ENCODE data around the gene AGBL2. TPM values are rescaled to one million over a fixed set of nuclear protein-coding genes. Genes with fewer than 3 reads are reported as not detected.

Gene AGBL2
- total and polyA plus RNA-seq, 4 donors = 0.36 to 3.6 (median 2.4) TPM

- Histone ChIP-seq H3K27me3 (ENCODE audit: control insufficient read depth in 4 of 4, insufficient read depth in 4 of 4, low read length in 3 of 4) (no peaks in the 10 kb centered on the region), H3K9me3 (ENCODE audit: control insufficient read depth in 4 of 4, low read length in 3 of 4) (no peaks in the 10 kb centered on the region), H3K9ac (ENCODE audit: low read depth in 1 of 2, low read length in 2 of 2) (no peak overlapping the region), H3K36me3 (ENCODE audit: control insufficient read depth in 4 of 4, insufficient read depth in 3 of 4, low read depth in 1 of 4, low read length in 3 of 4) (no peaks in the 10 kb centered on the region), H3K4me1 (ENCODE audit: control insufficient read depth in 4 of 4, insufficient read depth in 4 of 4, low read length in 3 of 4) (no peaks in the 10 kb centered on the region), H3K4me3 (ENCODE audit: low read depth in 1 of 3, low read length in 3 of 3) (no peak overlapping the region), H3K27ac (ENCODE audit: low read depth in 1 of 2, low read length in 2 of 2) (no peak overlapping the region)
- TF ChIP-seq FOXA1 (IDR thresholded peaks at IDR 0.05) = no peak
- TF ChIP-seq CTCF (IDR thresholded peaks at IDR 0.05; ENCODE audit: low read depth, low read length, missing input control) = no peak
- TF ChIP-seq SP1 (IDR thresholded peaks at IDR 0.05) = no peak
- TF ChIP-seq ZBTB33 (IDR thresholded peaks at IDR 0.05) = no peak
- no peak for TF ChIP-seq JUND (IDR thresholded peaks at IDR 0.05)
- no peak for TF ChIP-seq GABPA (IDR thresholded peaks at IDR 0.05 in 1 of 2, conservative IDR thresholded peaks at IDR 0.05 in 1 of 2)
- TF ChIP-seq MAX (IDR thresholded peaks at IDR 0.05) = no peak
- TF ChIP-seq EGR1 (IDR thresholded peaks at IDR 0.05; ENCODE audit: low read depth in 2 of 2) = no peak
- WGBS = 95% methylated on average over 6 of the region's 6 CpGs
- DNase-seq (ENCODE audit: low spot score) = no peak
Observed at GRCh38 chr11:47669856-47670255, 45.3 kb downstream of the AGBL2 start.

- no peaks in the 10 kb centered on the region for H3K27me3 ChIP-seq (ENCODE audit: control insufficient read depth in 4 of 4, insufficient read depth in 4 of 4, low read length in 3 of 4)
- no peaks in the 10 kb centered on the region for H3K9me3 ChIP-seq (ENCODE audit: control insufficient read depth in 4 of 4, low read length in 3 of 4)
- no peak overlapping the region for H3K9ac ChIP-seq (ENCODE audit: low read depth in 1 of 2, low read length in 2 of 2)
- no peaks in the 10 kb centered on the region for H3K36me3 ChIP-seq (ENCODE audit: control insufficient read depth in 4 of 4, insufficient read depth in 3 of 4, low read depth in 1 of 4, low read length in 3 of 4)
- no peak overlapping the region for H3K4me3 ChIP-seq (ENCODE audit: low read depth in 1 of 3, low read length in 3 of 3)
- no peaks in the 10 kb centered on the region for H3K4me1 ChIP-seq (ENCODE audit: control insufficient read depth in 4 of 4, insufficient read depth in 4 of 4, low read length in 3 of 4)
- TF ChIP-seq REST (IDR thresholded peaks at IDR 0.05) (no peak), GABPA (IDR thresholded peaks at IDR 0.05 in 1 of 2, conservative IDR thresholded peaks at IDR 0.05 in 1 of 2) (no peak), TAF1 (conservative IDR thresholded peaks at IDR 0.05) (no peak), CTCF (IDR thresholded peaks at IDR 0.05; ENCODE audit: low read depth, low read length, missing input control) (no peak), FOXA2 (IDR thresholded peaks at IDR 0.05) (no peak), YY1 (IDR thresholded peaks at IDR 0.05) (no peak), SP1 (IDR thresholded peaks at IDR 0.05) (no peak), RXRA (IDR thresholded peaks at IDR 0.05) (no peak), FOXA1 (IDR thresholded peaks at IDR 0.05) (no peak), MAX (IDR thresholded peaks at IDR 0.05) (no peak), HNF4A (conservative IDR thresholded peaks at IDR 0.05) (no peak), JUND (IDR thresholded peaks at IDR 0.05) (no peak), ATF3 (IDR thresholded peaks at IDR 0.05) (no peak), NR2F2 (IDR thresholded peaks at IDR 0.05) (no peak), HNF4G (IDR thresholded peaks at IDR 0.05) (no peak), ZBTB33 (IDR thresholded peaks at IDR 0.05) (no peak), RAD21 (IDR thresholded peaks at IDR 0.05) (no peak), EGR1 (IDR thresholded peaks at IDR 0.05; ENCODE audit: low read depth in 2 of 2) (no peak)
- no peak for DNase-seq (ENCODE audit: low spot score)
- no peak overlapping the region for H3K27ac ChIP-seq (ENCODE audit: low read depth in 1 of 2, low read length in 2 of 2)
Observed at GRCh38 chr11:47668665-47669064, 46.5 kb downstream of the AGBL2 start.

Data from liver (tissue), 9 donors.